Kidney (tissue), 14 donors: ENCODE data around the gene PRKAR1B. TPM values are rescaled to one million over a fixed set of nuclear protein-coding genes. Genes with fewer than 3 reads are reported as not detected.

Experiments used
- DNase-seq, 5 donors: peaks; one replicate each; pipeline ENCODE4 v3.0.0-alpha.2; 2013 to 2020
- FAIRE-seq: peaks from 2 replicates; lab custom pipeline; 2012; peaks lifted over from hg19 to GRCh38; lab: Jason Lieb, UNC
- H3K27ac ChIP-seq, 2 donors: one replicate each; pipeline ENCODE4 v1.7.0; 2013; ENCODE audit warnings: low read depth in 2 of 2, low read length in 2 of 2, inconsistent platforms in 1 of 2
- H3K27me3 ChIP-seq: one replicate; pipeline ENCODE4 v1.7.1; 2013; ENCODE audit warnings: low read length, inconsistent platforms; ENCODE audit not compliant: control insufficient read depth, insufficient read depth
- H3K36me3 ChIP-seq, 3 donors: one replicate each; pipeline versions ENCODE4 v1.7.0 to v1.7.1; 2013; ENCODE audit warnings: low read length in 3 of 3, control low read depth in 1 of 3, inconsistent platforms in 1 of 3; ENCODE audit not compliant: insufficient read depth in 3 of 3, control insufficient read depth in 2 of 3
- H3K4me1 ChIP-seq, 3 donors: one replicate each; pipeline versions ENCODE4 v1.7.0 to v1.7.1; 2013; ENCODE audit warnings: low read length in 3 of 3, inconsistent platforms in 1 of 3, low read depth in 1 of 3; ENCODE audit not compliant: control insufficient read depth in 2 of 3, insufficient read depth in 2 of 3
- H3K4me3 ChIP-seq, 3 donors: one replicate each; pipeline versions ENCODE4 v1.7.0 to v1.8.1; 2013; ENCODE audit warnings: low read length in 3 of 3, control low read depth in 1 of 3, inconsistent platforms in 1 of 3
- H3K9ac ChIP-seq, 3 donors: one replicate each; pipeline versions ENCODE4 v1.7.0 to v1.7.1; 2013; ENCODE audit warnings: low read length in 3 of 3, control low read depth in 1 of 3, inconsistent platforms in 1 of 3
- H3K9me3 ChIP-seq, 3 donors: one replicate each; pipeline versions ENCODE4 v1.7.0 to v1.7.1; 2013; ENCODE audit warnings: low read length in 3 of 3, control low read depth in 1 of 3, inconsistent platforms in 1 of 3; ENCODE audit not compliant: control insufficient read depth in 2 of 3, insufficient read depth in 1 of 3
- intact Hi-C: fragments of 100-400 bp; cut with DNase I; formaldehyde crosslinking; loops from one replicate; pipeline ENCODE4 v1.11.1; 2022
- polyA plus RNA-seq: library from polyadenylated mRNA; stranded (reverse); fragments of 350-450 nt; fragmentation: Illumina TruSeq; extraction: RNeasy Lipid Tissue Mini Kit (QIAGEN cat#74804); gene quantifications from one replicate; pipeline ENCODE4 v1.2.3, GENCODE V29; 2014; ENCODE audit warnings: low read depth, low replicate concordance; ENCODE audit not compliant: insufficient read depth
- total RNA-seq: library from RNA; stranded (reverse); fragmentation: NEBNext Ultra II Directional; extraction: Animal tissue kit (Norgen Biotek cat#: 25700); gene quantifications from one replicate; pipeline ENCODE4 v1.2.1, GENCODE V29; 2021
- TF ChIP-seq, protein P1 (sequence below): IDR thresholded peaks from 3 replicates; pipeline ENCODE4 v1.5.1; 2012; ENCODE audit warnings: mild to moderate bottlenecking, moderate library complexity, borderline replicate concordance; ENCODE audit not compliant: insufficient read depth; ENCODE audit errors: extremely low read depth
- donor health status: control.
- donor health status: control.
- donor health status: control.
- donor health status: control.
- donor health status: control.
- donor health status: DM: yes; HTN: yes; CAD: no.
- donor health status: Normal renal cell carcinoma (clear cell type).

PRKAR1B gene
- total and polyA plus RNA-seq, 2 donors from 2014 or later = 15.9 to 21.4 TPM

DNA sequence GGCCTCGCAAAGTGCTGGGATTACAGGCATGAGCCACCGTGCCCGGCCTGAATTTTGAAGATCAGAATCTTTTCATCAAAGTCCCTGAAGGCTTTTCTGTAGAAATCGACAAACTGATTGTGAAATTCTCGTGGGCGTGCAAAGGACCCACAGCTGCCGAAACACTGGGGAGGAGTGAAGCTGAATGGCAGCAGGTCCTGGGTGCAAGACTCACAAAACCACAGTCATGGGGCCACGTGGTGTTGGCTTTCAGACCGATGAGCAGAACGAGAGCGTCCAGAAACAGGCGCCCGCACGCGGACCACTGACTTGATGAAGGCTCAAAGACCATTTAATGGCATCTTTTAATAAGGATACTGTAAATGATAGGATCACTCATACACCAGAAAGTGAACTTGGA, 24.7 kb upstream of the PRKAR1B start:
- Histone ChIP-seq H3K27me3 (no peaks in the 10 kb centered on the region), H3K9ac (no peak overlapping the region), H3K4me1 (no peaks in the 10 kb centered on the region), H3K27ac (no peak overlapping the region), H3K36me3 (peaks cover 0 to 19% (median 3%) of the 10 kb centered on the region in 3 donors), H3K4me3 (no peak overlapping the region), H3K9me3 (no peaks in the 10 kb centered on the region)
- TF ChIP-seq, protein P1, sequence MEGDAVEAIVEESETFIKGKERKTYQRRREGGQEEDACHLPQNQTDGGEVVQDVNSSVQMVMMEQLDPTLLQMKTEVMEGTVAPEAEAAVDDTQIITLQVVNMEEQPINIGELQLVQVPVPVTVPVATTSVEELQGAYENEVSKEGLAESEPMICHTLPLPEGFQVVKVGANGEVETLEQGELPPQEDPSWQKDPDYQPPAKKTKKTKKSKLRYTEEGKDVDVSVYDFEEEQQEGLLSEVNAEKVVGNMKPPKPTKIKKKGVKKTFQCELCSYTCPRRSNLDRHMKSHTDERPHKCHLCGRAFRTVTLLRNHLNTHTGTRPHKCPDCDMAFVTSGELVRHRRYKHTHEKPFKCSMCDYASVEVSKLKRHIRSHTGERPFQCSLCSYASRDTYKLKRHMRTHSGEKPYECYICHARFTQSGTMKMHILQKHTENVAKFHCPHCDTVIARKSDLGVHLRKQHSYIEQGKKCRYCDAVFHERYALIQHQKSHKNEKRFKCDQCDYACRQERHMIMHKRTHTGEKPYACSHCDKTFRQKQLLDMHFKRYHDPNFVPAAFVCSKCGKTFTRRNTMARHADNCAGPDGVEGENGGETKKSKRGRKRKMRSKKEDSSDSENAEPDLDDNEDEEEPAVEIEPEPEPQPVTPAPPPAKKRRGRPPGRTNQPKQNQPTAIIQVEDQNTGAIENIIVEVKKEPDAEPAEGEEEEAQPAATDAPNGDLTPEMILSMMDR = no peak
- DNase-seq (peak in 2 of 5 donors; percentile 2 to 39), FAIRE-seq (no peak)
- intact Hi-C loops = no loop called here

DNA sequence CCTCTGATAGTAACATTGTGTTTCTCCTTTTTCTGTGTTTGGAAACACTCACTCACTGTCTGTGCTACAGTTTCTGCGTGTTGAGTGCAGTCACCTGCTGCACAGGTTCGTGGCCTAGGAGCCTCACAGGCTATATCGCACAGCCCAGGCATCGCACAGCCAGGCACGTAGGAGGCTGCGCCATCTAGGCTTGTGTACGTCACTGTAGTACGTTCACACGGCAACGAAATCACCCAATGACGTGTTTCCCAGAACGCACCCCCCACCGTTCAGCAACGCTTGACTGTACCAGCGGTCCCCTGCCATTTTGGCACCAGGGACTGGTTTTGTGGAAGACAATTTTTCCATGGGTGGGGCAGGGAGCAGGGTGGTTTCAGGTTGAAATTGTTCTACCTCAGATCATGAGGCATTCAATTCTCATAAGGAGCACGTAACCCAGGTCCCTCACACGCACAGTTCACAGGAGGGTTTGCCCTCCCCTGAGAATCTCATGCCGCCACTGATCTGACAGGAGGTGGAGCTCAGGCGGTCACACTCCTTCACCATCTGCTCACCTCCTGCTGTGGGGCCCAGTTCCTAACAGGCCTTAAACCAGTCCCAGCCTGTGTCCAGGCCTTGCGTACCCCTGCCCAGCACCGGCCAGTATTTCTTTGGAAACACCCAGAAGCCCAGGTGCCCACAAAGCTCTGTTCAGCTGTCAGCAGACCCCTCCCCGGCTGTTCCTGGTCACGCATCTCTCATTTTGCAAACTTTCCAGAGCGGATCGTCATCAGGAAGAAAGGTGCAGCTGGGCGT, 23.2 kb upstream of the PRKAR1B start:
- no peaks in the 10 kb centered on the region for H3K9me3 ChIP-seq
- peak in 2 of 5 donors; percentile 32 to 53 for DNase-seq
- intact Hi-C loops = no loop called here
- no peak overlapping the region for H3K9ac ChIP-seq
- no peaks in the 10 kb centered on the region for H3K4me1 ChIP-seq
- FAIRE-seq = no peak
- H3K36me3 ChIP-seq = peaks cover 3 to 12% (median 7%) of the 10 kb centered on the region in 3 donors
- no peak overlapping the region for H3K27ac ChIP-seq
- H3K27me3 ChIP-seq = no peaks in the 10 kb centered on the region
- TF ChIP-seq, protein P1 = no peak
- H3K4me3 ChIP-seq = no peak overlapping the region

DNA sequence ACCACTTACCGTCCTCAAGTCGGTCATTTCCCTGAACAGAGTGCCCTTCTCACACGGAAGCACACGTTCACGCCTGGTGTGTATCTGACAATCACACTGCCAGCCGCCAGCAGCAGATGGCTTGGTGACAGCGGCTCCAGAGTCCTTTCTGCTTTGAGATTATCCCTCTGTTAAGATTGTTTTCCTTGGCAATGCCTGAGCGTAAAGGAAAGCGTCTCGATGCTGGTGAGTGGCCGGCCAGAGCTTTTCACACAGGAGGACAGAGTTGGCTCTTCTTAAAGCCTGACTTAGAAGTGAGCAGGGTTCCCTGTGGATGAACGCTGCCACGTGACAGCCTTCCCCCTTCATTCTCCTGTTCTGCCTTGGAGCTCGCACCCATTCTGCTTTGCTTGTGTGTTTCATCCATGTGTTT, 22.1 kb upstream of the PRKAR1B start:
- H3K27me3 ChIP-seq = no peaks in the 10 kb centered on the region
- H3K9ac ChIP-seq = no peak overlapping the region
- DNase-seq = peak; percentile 45 to 79 (median 59)
- no peak overlapping the region for H3K4me3 ChIP-seq
- TF ChIP-seq, protein P1 = no peak
- no peaks in the 10 kb centered on the region for H3K9me3 ChIP-seq
- peaks cover 4 to 5% (median 4%) of the 10 kb centered on the region in 3 donors for H3K36me3 ChIP-seq
- no peak for FAIRE-seq
- intact Hi-C loops = no loop called here
- no peak overlapping the region for H3K27ac ChIP-seq
- no peaks in the 10 kb centered on the region for H3K4me1 ChIP-seq
